Pancreas (tissue), 10 donors: ENCODE data around the gene TXN2. TPM values are rescaled to one million over a fixed set of nuclear protein-coding genes. Genes with fewer than 3 reads are reported as not detected.
A peak's percentile ranks its signal among the peaks of the same experiment; 100 is the strongest.

ENCODE experiments used
- ATAC-seq, 4 donors: fragments of 200-7000 bp; cut with Tn5 transposase; one replicate each; pipeline versions ENCODE4 v1.8.0 to v1.9.1; 2020; ENCODE audit warnings: mild to moderate bottlenecking in 4 of 4, moderate library complexity in 4 of 4
- DNase-seq, 6 donors: peaks; one replicate each; pipeline ENCODE4 v3.0.0-alpha.2; 2020
- FAIRE-seq: peaks from 2 replicates; lab custom pipeline; 2012; peaks lifted over from hg19 to GRCh38; lab: Jason Lieb, UNC
- H3K27ac ChIP-seq, 4 donors: fragments of 200-600 bp; sonication (generic); 1 replicate in 3 of 4; 2 replicates in 1 of 4; pipeline versions ENCODE4 v1.5.0 to v1.8.0; 2020
- H3K27me3 ChIP-seq, 4 donors: fragments of 200-600 bp; one replicate each; pipeline ENCODE4 v1.8.0; 2021
- H3K36me3 ChIP-seq, 3 donors: fragments of 200-600 bp; sonication (generic) in 1 of 3; one replicate each; pipeline versions ENCODE4 v1.5.0 to v1.8.0; 2020 to 2021
- H3K4me1 ChIP-seq, 3 donors: fragments of 200-600 bp; one replicate each; pipeline ENCODE4 v1.8.0; 2021
- H3K4me3 ChIP-seq, 4 donors: fragments of 200-600 bp; sonication (generic) in 2 of 4; one replicate each; pipeline versions ENCODE4 v1.5.0 to v1.8.0; 2020 to 2021
- H3K9me3 ChIP-seq, 4 donors: fragments of 200-600 bp; one replicate each; pipeline ENCODE4 v1.8.0; 2021
- WGBS, 2 donors: extraction: QIAGEN DNeasy Blood & Tissue Kit; methylation state at CpG; one replicate each; pipeline ENCODE4 v1.1.7; 2013; 5-methylcytosine and 5-hydroxymethylcytosine counted together
- intact Hi-C, 3 donors: fragments of 100-400 bp; cut with DNase I; formaldehyde crosslinking; loops; one replicate each; pipeline versions ENCODE4 v1.11.1 to v1.14.2; 2022
- polyA plus RNA-seq, 2 donors: library from polyadenylated mRNA; stranded (reverse); fragments of 200-250 nt; gene quantifications; one replicate each; pipeline ENCODE4 v1.2.3, GENCODE V29; 2013
- total RNA-seq, 6 donors: library from RNA; stranded (reverse); fragmentation: NEBNext Ultra II Directional in 4 of 6; extraction: Animal tissue kit (Norgen Biotek cat#: 25700) in 4 of 6; gene quantifications; one replicate each; pipeline versions ENCODE4 v1.2.1 to v1.2.4, GENCODE V29; 2021 to 2023
- TF ChIP-seq, protein P1 (sequence below), 4 donors: fragments of 200-600 bp; sonication (generic) in 3 of 4; IDR thresholded peaks; one replicate each; pipeline versions ENCODE4 v1.5.0 to v1.8.0; 2021; ENCODE audit warnings: antibody characterized with exemption in 4 of 4
- donor health status: healthy with polysubstance abuse.
- donor health status: DM: no; HTN: no; CAD: no; lungs with moderate emphysema.
- donor health status: DM: no; HTN: no; CAD: no.
- donor health status: control.
- donor health status: control.
- donor health status: Bipolar disorder and iron deficiency.
- donor health status: DM: yes; HTN: yes; CAD: no.
- donor health status: DM: no; HTN: no; CAD: no.
- donor health status: DM: no; HTN: no; CAD: no.
- donor health status: DM: yes; HTN: yes; CAD: no.

The TXN2 gene
- total and polyA plus RNA-seq, 8 donors: 20.4 to 49.5 (median 32.2) TPM

GRCh38 chr22:36442506-36443197 lies 38.8 kb downstream of the TXN2 start:
- 79 to 89% methylated on average over 12 of the region's 12 CpGs for WGBS, 2 donors
- DNase-seq (no peak), FAIRE-seq (no peak), ATAC-seq (no peak)
- intact Hi-C loops: loop anchor here in 1 of 3 donors (10.0 kb wide), 1 partner anchor 48 kb away; no protein-coding TSS in a partner anchor
- H3K36me3 ChIP-seq: no peaks in the 10 kb centered on the region
- no peak overlapping the region for H3K4me3 ChIP-seq
- TF ChIP-seq, protein P1, sequence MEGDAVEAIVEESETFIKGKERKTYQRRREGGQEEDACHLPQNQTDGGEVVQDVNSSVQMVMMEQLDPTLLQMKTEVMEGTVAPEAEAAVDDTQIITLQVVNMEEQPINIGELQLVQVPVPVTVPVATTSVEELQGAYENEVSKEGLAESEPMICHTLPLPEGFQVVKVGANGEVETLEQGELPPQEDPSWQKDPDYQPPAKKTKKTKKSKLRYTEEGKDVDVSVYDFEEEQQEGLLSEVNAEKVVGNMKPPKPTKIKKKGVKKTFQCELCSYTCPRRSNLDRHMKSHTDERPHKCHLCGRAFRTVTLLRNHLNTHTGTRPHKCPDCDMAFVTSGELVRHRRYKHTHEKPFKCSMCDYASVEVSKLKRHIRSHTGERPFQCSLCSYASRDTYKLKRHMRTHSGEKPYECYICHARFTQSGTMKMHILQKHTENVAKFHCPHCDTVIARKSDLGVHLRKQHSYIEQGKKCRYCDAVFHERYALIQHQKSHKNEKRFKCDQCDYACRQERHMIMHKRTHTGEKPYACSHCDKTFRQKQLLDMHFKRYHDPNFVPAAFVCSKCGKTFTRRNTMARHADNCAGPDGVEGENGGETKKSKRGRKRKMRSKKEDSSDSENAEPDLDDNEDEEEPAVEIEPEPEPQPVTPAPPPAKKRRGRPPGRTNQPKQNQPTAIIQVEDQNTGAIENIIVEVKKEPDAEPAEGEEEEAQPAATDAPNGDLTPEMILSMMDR (IDR thresholded peaks at IDR 0.05): no peak
- peaks cover 0 to 17% (median 3%) of the 10 kb centered on the region in 3 donors for H3K4me1 ChIP-seq
- no peaks in the 10 kb centered on the region for H3K27me3 ChIP-seq
- no peak overlapping the region for H3K27ac ChIP-seq
- H3K9me3 ChIP-seq: no peaks in the 10 kb centered on the region

DNA sequence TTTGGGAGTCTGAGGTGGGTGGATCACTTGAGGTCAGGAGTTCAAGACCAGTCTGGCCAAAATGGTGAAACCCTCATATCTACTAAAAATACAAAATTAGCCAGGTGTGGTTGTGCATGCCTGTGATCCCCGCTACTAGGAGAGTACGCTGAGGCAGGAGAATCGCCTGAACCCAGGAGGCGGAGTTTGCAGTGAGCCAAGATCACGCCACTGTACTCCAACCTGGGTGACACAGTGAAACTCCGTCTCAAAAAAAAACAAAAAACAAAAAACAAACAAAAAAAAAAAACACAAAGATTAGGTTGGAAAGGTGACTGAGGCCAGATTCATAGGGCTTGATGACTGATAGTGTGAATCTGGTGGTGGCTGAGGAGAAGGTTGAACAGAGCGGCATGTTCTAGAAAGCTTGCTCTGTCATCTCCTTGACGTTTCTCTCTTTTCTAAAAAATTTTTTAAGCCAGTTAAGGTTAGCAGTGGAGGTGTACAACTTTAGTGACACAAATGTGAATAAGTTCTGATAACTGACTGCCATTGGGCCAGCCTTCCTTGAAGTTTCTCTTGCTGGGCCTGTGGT lies 40.9 kb downstream of the TXN2 start:
- peaks cover 6 to 33% (median 11%) of the 10 kb centered on the region in 3 donors for H3K4me1 ChIP-seq
- intact Hi-C loops: loop anchor here in 1 of 3 donors (10.0 kb wide), 1 partner anchor 46 kb away; no protein-coding TSS in a partner anchor
- H3K27ac ChIP-seq: peak overlapping the region in 1 of 4 donors; percentile 17
- no peaks in the 10 kb centered on the region for H3K36me3 ChIP-seq
- H3K27me3 ChIP-seq: no peaks in the 10 kb centered on the region
- no peak for ATAC-seq
- no peak for FAIRE-seq
- WGBS, 2 donors: 75 to 78% methylated on average over 8 of the region's 8 CpGs
- DNase-seq: no peak
- H3K4me3 ChIP-seq: no peak overlapping the region
- TF ChIP-seq, protein P1 (IDR thresholded peaks at IDR 0.05): no peak
- no peaks in the 10 kb centered on the region for H3K9me3 ChIP-seq

DNA sequence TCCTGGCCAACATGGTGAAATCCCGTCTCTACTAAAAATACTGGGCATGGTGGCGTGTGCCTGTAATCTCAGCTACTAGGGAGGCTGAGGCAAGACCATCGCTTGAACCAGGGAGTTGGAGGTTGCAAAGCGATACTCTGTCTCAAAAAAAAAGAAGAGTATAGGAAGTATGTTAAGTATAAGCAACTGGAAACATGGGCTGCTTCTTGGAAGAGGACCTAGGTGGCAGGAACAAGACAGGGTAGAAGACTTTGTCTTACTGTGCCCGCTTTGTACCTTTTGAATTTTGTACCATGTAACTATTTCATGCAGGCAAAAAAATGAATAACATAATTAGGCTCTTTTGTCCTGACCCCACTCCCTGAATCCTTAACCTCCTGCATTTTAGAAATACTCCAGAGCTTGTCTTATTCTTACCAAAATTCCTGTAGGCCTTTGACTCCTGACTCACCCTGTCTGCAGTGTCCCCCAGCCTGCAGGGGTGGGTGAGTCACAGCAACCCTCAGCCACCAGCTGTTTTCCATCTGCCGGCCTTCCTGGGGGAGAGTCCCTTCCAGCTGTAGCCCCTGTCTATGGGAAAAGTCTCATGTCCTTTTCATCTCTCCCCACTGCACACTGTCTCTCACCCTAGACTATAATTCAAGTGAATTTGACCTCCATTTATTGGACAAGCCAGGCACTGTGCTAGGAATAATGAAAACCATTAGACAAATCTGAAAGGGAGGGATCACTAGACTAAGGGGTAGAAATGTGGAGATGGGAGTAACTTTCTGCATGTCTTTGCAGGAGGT lies 41.8 kb downstream of the TXN2 start:
- Histone ChIP-seq H3K27ac (no peak overlapping the region), H3K36me3 (no peaks in the 10 kb centered on the region), H3K27me3 (no peaks in the 10 kb centered on the region), H3K9me3 (no peaks in the 10 kb centered on the region), H3K4me1 (peaks cover 15 to 40% (median 17%) of the 10 kb centered on the region in 3 donors), H3K4me3 (no peak overlapping the region)
- intact Hi-C loops: loop anchor here in 1 of 3 donors (10.0 kb wide), 1 partner anchor 45 kb away; no protein-coding TSS in a partner anchor
- FAIRE-seq (no peak), DNase-seq (peak in 1 of 6 donors; percentile 69), ATAC-seq (peak; percentile 36 to 70 (median 38))
- 85 to 86% methylated on average over 6 of the region's 6 CpGs for WGBS, 2 donors
- TF ChIP-seq, protein P1 (IDR thresholded peaks at IDR 0.05): no peak

GRCh38 chr22:36435516-36436415 lies 45.7 kb downstream of the TXN2 start:
- Histone ChIP-seq H3K4me3 (no peak overlapping the region), H3K4me1 (peaks cover 40 to 63% (median 45%) of the 10 kb centered on the region in 3 donors), H3K9me3 (no peaks in the 10 kb centered on the region), H3K36me3 (no peaks in the 10 kb centered on the region), H3K27me3 (no peaks in the 10 kb centered on the region), H3K27ac (peak overlapping the region; percentile 67 to 88 (median 76))
- TF ChIP-seq, protein P1 (IDR thresholded peaks at IDR 0.05): no peak
- ATAC-seq: peak; percentile 66 to 77 (median 70)
- DNase-seq: peak; percentile 67 to 88 (median 84)
- intact Hi-C loops: no loop called here
- WGBS, 2 donors: 13 to 16% methylated on average over 16 of the region's 16 CpGs
- no peak for FAIRE-seq
